ENCODE measurements around the gene ORM2.

The ORM2 gene

GRCh38 chr9:114284316-114285060 lies 45.2 kb upstream of the ORM2 start:
- H4K20me1 ChIP-seq (ENCODE audit: control insufficient read depth, insufficient read depth, low read depth, low read length) = no peaks in the 10 kb centered on the region
- H3K4me1 ChIP-seq (ENCODE audit: control insufficient read depth, low read length) = no peaks in the 10 kb centered on the region
- H3F3A ChIP-seq (ENCODE audit: control insufficient read depth, insufficient read depth) = no peaks in the 10 kb centered on the region
- no peak overlapping the region for H3K4me3 ChIP-seq (ENCODE audit: low read length)
- no peak overlapping the region for H3K27ac ChIP-seq (ENCODE audit: low read depth, low read length)
- H3K79me2 ChIP-seq (ENCODE audit: control insufficient read depth, low read length) = no peaks in the 10 kb centered on the region
- no peaks in the 10 kb centered on the region for H3K9me2 ChIP-seq (replicated peaks; ENCODE audit: control insufficient read depth, low read length)
- H3K4me2 ChIP-seq (ENCODE audit: low read length) = no peak overlapping the region
- TF ChIP-seq CTCF (IDR thresholded peaks at IDR 0.05; ENCODE audit: low read depth, low read length, poor library complexity, severe bottlenecking) = no peak
- TF ChIP-seq EZH2phosphoT487 (IDR thresholded peaks at IDR 0.05; ENCODE audit: borderline replicate concordance, low read length) = no peak
- no peaks in the 10 kb centered on the region for H3K36me3 ChIP-seq (ENCODE audit: control insufficient read depth, low read length)
- no peaks in the 10 kb centered on the region for H3K27me3 ChIP-seq (ENCODE audit: control insufficient read depth, low read length)
- no peaks in the 10 kb centered on the region for H3K9me3 ChIP-seq (ENCODE audit: control insufficient read depth, insufficient read depth, low read length)

- H3K36me3 ChIP-seq (ENCODE audit: control insufficient read depth, low read length) = no peaks in the 10 kb centered on the region
- H3K9me3 ChIP-seq (ENCODE audit: control insufficient read depth, insufficient read depth, low read length) = no peaks in the 10 kb centered on the region
- H4K20me1 ChIP-seq (ENCODE audit: control insufficient read depth, insufficient read depth, low read depth, low read length) = no peaks in the 10 kb centered on the region
- TF ChIP-seq CTCF (IDR thresholded peaks at IDR 0.05; ENCODE audit: low read depth, low read length, poor library complexity, severe bottlenecking) = no peak
- no peak for TF ChIP-seq EZH2phosphoT487 (IDR thresholded peaks at IDR 0.05; ENCODE audit: borderline replicate concordance, low read length)
- no peak overlapping the region for H3K27ac ChIP-seq (ENCODE audit: low read depth, low read length)
- no peaks in the 10 kb centered on the region for H3K4me1 ChIP-seq (ENCODE audit: control insufficient read depth, low read length)
- no peaks in the 10 kb centered on the region for H3K9me2 ChIP-seq (replicated peaks; ENCODE audit: control insufficient read depth, low read length)
- no peaks in the 10 kb centered on the region for H3K79me2 ChIP-seq (ENCODE audit: control insufficient read depth, low read length)
- no peak overlapping the region for H3K4me3 ChIP-seq (ENCODE audit: low read length)
- no peak overlapping the region for H3K4me2 ChIP-seq (ENCODE audit: low read length)
- no peaks in the 10 kb centered on the region for H3F3A ChIP-seq (ENCODE audit: control insufficient read depth, insufficient read depth)
- H3K27me3 ChIP-seq (ENCODE audit: control insufficient read depth, low read length) = no peaks in the 10 kb centered on the region
Observed at GRCh38 chr9:114285166-114285867, 44.4 kb upstream of the ORM2 start.

- no peaks in the 10 kb centered on the region for H3K9me2 ChIP-seq (replicated peaks; ENCODE audit: control insufficient read depth, low read length)
- H3K79me2 ChIP-seq (ENCODE audit: control insufficient read depth, low read length) = no peaks in the 10 kb centered on the region
- H3K4me2 ChIP-seq (ENCODE audit: low read length) = no peak overlapping the region
- H3K4me1 ChIP-seq (ENCODE audit: control insufficient read depth, low read length) = no peaks in the 10 kb centered on the region
- H3K4me3 ChIP-seq (ENCODE audit: low read length) = no peak overlapping the region
- no peaks in the 10 kb centered on the region for H3K9me3 ChIP-seq (ENCODE audit: control insufficient read depth, insufficient read depth, low read length)
- no peaks in the 10 kb centered on the region for H4K20me1 ChIP-seq (ENCODE audit: control insufficient read depth, insufficient read depth, low read depth, low read length)
- H3K36me3 ChIP-seq (ENCODE audit: control insufficient read depth, low read length) = no peaks in the 10 kb centered on the region
- H3K27me3 ChIP-seq (ENCODE audit: control insufficient read depth, low read length) = no peaks in the 10 kb centered on the region
- no peaks in the 10 kb centered on the region for H3F3A ChIP-seq (ENCODE audit: control insufficient read depth, insufficient read depth)
- no peak overlapping the region for H3K27ac ChIP-seq (ENCODE audit: low read depth, low read length)
- TF ChIP-seq CTCF (IDR thresholded peaks at IDR 0.05; ENCODE audit: low read depth, low read length, poor library complexity, severe bottlenecking) = no peak
- no peak for TF ChIP-seq EZH2phosphoT487 (IDR thresholded peaks at IDR 0.05; ENCODE audit: borderline replicate concordance, low read length)
Observed at GRCh38 chr9:114286146-114286679, 43.5 kb upstream of the ORM2 start.

Data from DOHH2 (cell line).